Epithelial cell of proximal tubule (primary cell): ENCODE results near the gene APOA1. TPM values are rescaled to one million over a fixed set of nuclear protein-coding genes. Genes with fewer than 3 reads are reported as not detected.

Experiments used
- DNase-seq: peaks from one replicate; pipeline ENCODE4 v3.0.0-alpha.2; 2011; ENCODE audit warnings: low read depth
- H3K4me3 ChIP-seq: 2 replicates; pipeline ENCODE4 v1.5.1; 2011; ENCODE audit warnings: low read depth, mild to moderate bottlenecking, low read length
- CTCF ChIP-seq: conservative IDR thresholded peaks from 2 replicates; pipeline ENCODE4 v1.5.1; 2012; ENCODE audit warnings: low read depth, mild to moderate bottlenecking, low read length
- total RNA-seq: library from RNA; depleted of rRNA; stranded (reverse); fragments of >200 nt; gene quantifications from 2 replicates; pipeline ENCODE4 v1.2.3, GENCODE V29; 2015

APOA1 gene
- total RNA-seq, 1 donor from 2014 or later: not detected

GRCh38 chr11:116842909-116843308 is 5.5 kb upstream of the APOA1 start:
- no peak for DNase-seq
- TF ChIP-seq CTCF: no peak
- H3K4me3 ChIP-seq: no peak overlapping the region

- H3K4me3 ChIP-seq: no peak overlapping the region
- no peak for DNase-seq
- TF ChIP-seq CTCF: no peak
Measured at GRCh38 chr11:116842117-116842516, 4.7 kb upstream of the APOA1 start.

GRCh38 chr11:116840746-116841296 is 3.4 kb upstream of the APOA1 start:
- no peak for DNase-seq
- no peak overlapping the region for H3K4me3 ChIP-seq
- no peak for TF ChIP-seq CTCF

GRCh38 chr11:116840224-116840745 is 2.9 kb upstream of the APOA1 start:
- DNase-seq: no peak
- peak; percentile 18 for TF ChIP-seq CTCF
- no peak overlapping the region for H3K4me3 ChIP-seq

- H3K4me3 ChIP-seq: no peak overlapping the region
- TF ChIP-seq CTCF: no peak
- no peak for DNase-seq
Measured at GRCh38 chr11:116838321-116839084, 1.1 kb upstream of the APOA1 start.

GRCh38 chr11:116836632-116836991 is 810 bp downstream of the APOA1 start:
- no peak overlapping the region for H3K4me3 ChIP-seq
- TF ChIP-seq CTCF: no peak
- DNase-seq: no peak
